ENCODE measurements around the gene BCAT1. TPM values are rescaled to one million over a fixed set of nuclear protein-coding genes. Genes with fewer than 3 reads are reported as not detected.

BCAT1 gene
- total and polyA plus RNA-seq, 9 of the 15 experiments (the other 6 are each of a cell fraction or from before 2014, with no cell fraction given) = 38.5 to 157 (median 66.8) TPM

GRCh38 chr12:24920141-24920540 lies 28.8 kb downstream of the BCAT1 start (continued):
- TF ChIP-seq ARHGAP35 (IDR thresholded peaks at IDR 0.05; ENCODE audit: partially characterized antibody) (no peak), ZNF707 (CRISPR knock-in tag; conservative IDR thresholded peaks at IDR 0.05) (no peak), PREB (CRISPR knock-in tag; IDR thresholded peaks at IDR 0.05) (no peak), ZNF316 (IDR thresholded peaks at IDR 0.05) (no peak), NFATC3 (IDR thresholded peaks at IDR 0.05) (no peak)
- TF ChIP-seq, protein P1, sequence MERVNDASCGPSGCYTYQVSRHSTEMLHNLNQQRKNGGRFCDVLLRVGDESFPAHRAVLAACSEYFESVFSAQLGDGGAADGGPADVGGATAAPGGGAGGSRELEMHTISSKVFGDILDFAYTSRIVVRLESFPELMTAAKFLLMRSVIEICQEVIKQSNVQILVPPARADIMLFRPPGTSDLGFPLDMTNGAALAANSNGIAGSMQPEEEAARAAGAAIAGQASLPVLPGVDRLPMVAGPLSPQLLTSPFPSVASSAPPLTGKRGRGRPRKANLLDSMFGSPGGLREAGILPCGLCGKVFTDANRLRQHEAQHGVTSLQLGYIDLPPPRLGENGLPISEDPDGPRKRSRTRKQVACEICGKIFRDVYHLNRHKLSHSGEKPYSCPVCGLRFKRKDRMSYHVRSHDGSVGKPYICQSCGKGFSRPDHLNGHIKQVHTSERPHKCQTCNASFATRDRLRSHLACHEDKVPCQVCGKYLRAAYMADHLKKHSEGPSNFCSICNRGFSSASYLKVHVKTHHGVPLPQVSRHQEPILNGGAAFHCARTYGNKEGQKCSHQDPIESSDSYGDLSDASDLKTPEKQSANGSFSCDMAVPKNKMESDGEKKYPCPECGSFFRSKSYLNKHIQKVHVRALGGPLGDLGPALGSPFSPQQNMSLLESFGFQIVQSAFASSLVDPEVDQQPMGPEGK (CRISPR knock-in tag; IDR thresholded peaks at IDR 0.05; ENCODE audit: borderline replicate concordance) = no peak

DNA sequence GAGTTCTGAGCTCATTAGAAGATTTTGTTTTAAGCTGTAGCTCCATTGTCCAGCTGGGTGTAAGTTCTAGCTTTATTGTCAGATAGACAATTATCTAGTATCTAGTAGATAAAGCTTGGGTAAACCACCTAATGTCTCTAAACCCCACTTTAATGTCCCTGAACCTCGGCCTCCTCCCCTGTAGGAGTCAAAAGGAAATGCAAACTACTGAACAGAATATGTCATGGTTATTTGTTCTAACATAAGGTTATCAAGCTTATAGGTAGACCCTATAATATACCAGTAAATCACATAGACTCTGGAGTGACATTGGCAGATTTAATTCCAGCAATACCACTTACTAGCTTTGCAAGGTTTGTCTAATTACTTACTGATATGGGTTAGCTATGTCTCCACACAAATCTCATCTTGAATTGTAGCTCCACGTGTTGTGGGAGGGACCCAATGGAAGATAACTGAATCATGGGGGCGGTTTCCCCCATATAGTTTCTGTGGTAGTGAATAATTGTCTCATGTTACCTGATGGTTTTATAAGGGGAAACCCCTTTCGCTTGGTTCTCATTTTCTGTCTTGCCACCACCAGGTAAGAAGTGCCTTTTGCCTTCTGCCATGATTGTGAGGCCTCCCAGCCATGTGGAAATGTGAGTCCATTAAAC lies 29.4 kb downstream of the BCAT1 start:
- ATAC-seq = no peak
- H2AFZ ChIP-seq (ENCODE audit: low read depth, low read length) = no peak overlapping the region
- no peaks in the 10 kb centered on the region for H3K9me3 ChIP-seq (replicated peaks; ENCODE audit: control insufficient read depth, insufficient read depth, low read depth, low read length)
- H3K4me1 ChIP-seq (replicated peaks in 1 of 2; ENCODE audit: control insufficient read depth in 2 of 2, insufficient read depth in 2 of 2, low read length in 2 of 2) = peaks cover 0 to 4% of the 10 kb centered on the region in 2 experiments; a peak in 2 of 5 replicates
- whole genome bisulfite sequencing (ENCODE audit: insufficient coverage, low coverage, missing lambda C conversion rate) = 69% methylated on average over 4 of the region's 4 CpGs
- in situ Hi-C loops (cut with MboI) = no loop called here
- H3K36me3 ChIP-seq (ENCODE audit: control insufficient read depth, insufficient read depth, low read length) = peaks cover 20% of the 10 kb centered on the region
- no peak overlapping the region for H3K9ac ChIP-seq (ENCODE audit: insufficient read depth in 1 of 2, low read depth in 2 of 2, low read length in 2 of 2)
- H3K9me1 ChIP-seq (ENCODE audit: control insufficient read depth, insufficient read depth, low read length) = peaks cover 3% of the 10 kb centered on the region
- no peak for DNase-seq (ENCODE audit: extremely low read depth in 1 of 4, low spot score in 3 of 4)
- intact Hi-C loops (cut with micrococcal nuclease) = no loop called here
- no peak overlapping the region for H3K4me2 ChIP-seq (ENCODE audit: insufficient read depth, low read length)
- peaks cover 95% of the 10 kb centered on the region for H3K79me2 ChIP-seq (ENCODE audit: control insufficient read depth, insufficient read depth, low read length)
- no peak overlapping the region for H3K4me3 ChIP-seq
- no peak overlapping the region for H3K27ac ChIP-seq (ENCODE audit: extremely low read depth, low read depth, low read length)
- peaks cover 8% of the 10 kb centered on the region for H4K20me1 ChIP-seq (replicated peaks; ENCODE audit: control insufficient read depth, insufficient read depth, low read length)
- CTCF ChIA-PET (ENCODE audit: low intra/inter-chr PET ratio) = no interaction called here
- no TSS peak for BruUV-seq (replicated peaks)
- POLR2A ChIA-PET = interaction anchor here (0.6 to 0.7 kb wide), 5 partner anchors 10 to 1268 kb away, joined by 3 read pairs; no protein-coding TSS in a partner anchor
- no peaks in the 10 kb centered on the region for H3K27me3 ChIP-seq (ENCODE audit: control insufficient read depth in 2 of 2, insufficient read depth in 2 of 2, low read length in 2 of 2)
- FAIRE-seq = no peak
- no peak for TF ChIP-seq CBX1 (IDR thresholded peaks at IDR 0.05; ENCODE audit: low read depth)
- TF ChIP-seq SP1 (CRISPR knock-in tag; IDR thresholded peaks at IDR 0.05) = no peak
- TF ChIP-seq ARID2 (IDR thresholded peaks at IDR 0.05) = no peak
- TF ChIP-seq POLR2H (tag; IDR thresholded peaks at IDR 0.05; ENCODE audit: low read depth) = no peak
- TF ChIP-seq ZBED1 (IDR thresholded peaks at IDR 0.05) = no peak
- no peak for TF ChIP-seq HDAC2 (IDR thresholded peaks at IDR 0.05)
- no peak for TF ChIP-seq E2F8 (IDR thresholded peaks at IDR 0.05; ENCODE audit: low read depth, partially characterized antibody)
- TF ChIP-seq HEY1 (CRISPR knock-in tag; IDR thresholded peaks at IDR 0.05; ENCODE audit: borderline replicate concordance) = no peak
- no peak for TF ChIP-seq THAP7 (CRISPR knock-in tag; IDR thresholded peaks at IDR 0.05)
